HUES64 (cell line): ENCODE measurements around the gene TMTC1.

Experiments used
- H3K27ac ChIP-seq: 2 replicates; pipeline ENCODE4 v1.7.0; 2013; ENCODE audit warnings: low read depth, low read length, inconsistent platforms
- H3K27me3 ChIP-seq: 2 replicates; pipeline ENCODE4 v1.6.1; 2013; ENCODE audit warnings: mild to moderate bottlenecking, low read length; ENCODE audit not compliant: insufficient read depth
- H3K36me3 ChIP-seq: 2 replicates; pipeline ENCODE4 v1.6.1; 2013; ENCODE audit warnings: mild to moderate bottlenecking, low read length; ENCODE audit not compliant: insufficient read depth
- H3K4me1 ChIP-seq: 2 replicates; pipeline ENCODE4 v1.6.1; 2013; ENCODE audit warnings: mild to moderate bottlenecking, low read length, moderate library complexity; ENCODE audit not compliant: insufficient read depth
- H3K4me3 ChIP-seq: 2 replicates; pipeline ENCODE4 v1.5.1; 2013; ENCODE audit warnings: mild to moderate bottlenecking, low read length, moderate library complexity
- H3K9ac ChIP-seq: 2 replicates; pipeline ENCODE4 v1.6.1; 2013; ENCODE audit warnings: mild to moderate bottlenecking, low read depth, low read length
- H3K9me3 ChIP-seq: 2 replicates; pipeline ENCODE4 v1.6.1; 2013; ENCODE audit warnings: low read depth, low read length; ENCODE audit not compliant: insufficient read depth
- WGBS: fragments of 150-250, 120-280 bp; methylation state at CpG from one replicate; pipeline ENCODE4 v1.1.7; 2013; ENCODE audit warnings: missing lambda C conversion rate; 5-methylcytosine and 5-hydroxymethylcytosine counted together

The TMTC1 gene

DNA sequence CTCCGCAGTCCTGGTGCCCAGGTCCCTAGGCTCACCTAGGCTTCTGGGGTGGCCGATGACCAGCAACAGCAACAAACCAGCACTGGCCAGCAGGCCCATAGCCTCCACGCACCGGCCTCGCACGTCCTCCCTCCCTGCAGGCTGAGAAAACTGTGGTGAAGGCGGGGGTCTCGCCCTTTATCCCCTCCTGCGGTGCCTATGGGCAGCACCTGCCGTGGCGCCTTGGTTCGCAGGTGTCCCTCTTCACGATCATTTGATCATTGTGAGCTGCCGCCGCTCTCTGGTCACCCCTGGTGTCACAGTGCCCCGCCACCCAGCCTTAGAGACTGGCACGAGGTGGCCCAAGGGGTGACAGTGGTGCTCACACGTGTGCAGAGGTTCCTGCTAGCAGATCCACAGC is 286.2 kb downstream of the TMTC1 start, which contains the start of gene OVCH1:
Gene OVCH1 (minus strand): TSS at position 99 of the 400 bp plus-strand sequence. CDS start 0 bp downstream, at position 99.
- Histone ChIP-seq H3K4me3 (no peak within 1 kb of the TSS), H3K27ac (no peak within 1 kb of the TSS), H3K9me3 (no peaks in the 10 kb centered on the region), H3K27me3 (no peaks in the 10 kb centered on the region), H3K4me1 (no peaks in the 10 kb centered on the region), H3K36me3 (no peaks in the 10 kb centered on the region), H3K9ac (no peak within 1 kb of the TSS)
- 94% methylated on average over 18 of the region's 18 CpGs for WGBS

DNA sequence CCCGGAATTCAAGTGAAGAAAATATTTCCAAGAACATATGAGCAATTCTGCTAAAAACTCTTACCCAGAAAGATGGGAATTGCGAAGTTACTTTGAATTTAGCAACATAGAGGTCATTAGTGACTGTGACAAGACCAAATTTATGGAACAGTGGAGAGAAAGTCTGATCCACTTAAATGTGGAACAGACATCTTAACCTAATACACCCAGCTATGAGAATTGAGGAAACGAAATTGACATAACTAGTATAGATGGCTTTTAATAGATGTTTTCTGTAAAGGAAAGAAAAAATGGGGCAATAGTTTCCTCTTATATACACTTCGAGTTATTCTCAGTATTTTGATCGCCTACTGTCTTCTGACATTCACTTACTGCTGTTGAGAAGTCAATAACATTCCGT is 290.9 kb downstream of the TMTC1 start:
- H3K9ac ChIP-seq, result no peak overlapping the region
- WGBS, result 94% methylated on average over 5 of the region's 6 CpGs
- H3K4me1 ChIP-seq, result no peaks in the 10 kb centered on the region

DNA sequence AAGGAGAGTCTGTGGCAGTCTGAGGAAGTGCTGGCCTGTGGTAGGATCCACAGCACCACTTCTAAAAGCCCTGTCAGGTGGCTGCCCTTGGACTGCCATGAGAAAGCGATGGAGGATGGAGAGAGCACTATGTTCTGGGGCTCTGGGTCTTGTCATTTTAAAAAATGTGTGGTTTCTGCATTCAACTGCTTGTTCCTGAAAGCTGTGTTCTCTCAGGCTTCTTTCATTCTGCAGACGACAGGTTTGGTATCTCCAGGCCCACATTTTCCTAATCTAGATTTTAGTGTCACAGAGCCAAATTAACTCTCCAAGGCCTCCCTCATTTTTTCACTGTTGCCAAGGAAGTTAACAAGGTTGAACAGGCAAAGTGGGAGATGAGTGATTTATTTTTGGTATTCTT is 296.8 kb downstream of the TMTC1 start:
- Histone ChIP-seq H3K9me3 (no peaks in the 10 kb centered on the region), H3K4me1 (no peaks in the 10 kb centered on the region), H3K4me3 (no peak overlapping the region), H3K9ac (no peak overlapping the region), H3K27me3 (no peaks in the 10 kb centered on the region), H3K36me3 (no peaks in the 10 kb centered on the region), H3K27ac (no peak overlapping the region)
- 91% methylated on average over 2 of the region's 2 CpGs for WGBS

More for the DNA sequence above, 290.9 kb downstream of the TMTC1 start:
- Histone ChIP-seq H3K27me3 (no peaks in the 10 kb centered on the region), H3K27ac (no peak overlapping the region), H3K9me3 (no peaks in the 10 kb centered on the region), H3K4me3 (no peak overlapping the region), H3K36me3 (no peaks in the 10 kb centered on the region)

DNA sequence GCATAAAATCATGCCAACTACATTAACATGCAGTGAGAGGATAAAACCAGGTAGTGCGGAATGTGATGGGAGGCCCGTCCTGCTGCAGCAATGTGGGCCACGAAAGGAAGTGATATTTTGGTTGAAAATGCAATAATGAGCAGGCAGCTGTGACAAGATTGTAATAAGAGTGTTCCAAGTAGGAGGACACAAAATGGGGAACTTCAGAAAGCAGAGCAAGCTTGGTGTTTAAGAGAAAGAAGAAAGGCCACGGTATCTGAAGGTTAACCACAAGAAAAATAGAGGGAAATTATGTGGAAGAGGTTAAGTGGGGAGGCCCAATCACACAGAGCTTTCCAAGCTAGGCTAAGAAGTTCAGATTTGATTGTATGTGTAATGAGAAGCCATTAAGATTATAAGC is 320.5 kb downstream of the TMTC1 start:
- H3K9ac ChIP-seq, result no peak overlapping the region
- no peaks in the 10 kb centered on the region for H3K4me1 ChIP-seq
- H3K27ac ChIP-seq, result no peak overlapping the region
- no peaks in the 10 kb centered on the region for H3K9me3 ChIP-seq
- H3K27me3 ChIP-seq, result no peaks in the 10 kb centered on the region
- 94% methylated on average over 4 of the region's 4 CpGs for WGBS
- H3K36me3 ChIP-seq, result no peaks in the 10 kb centered on the region
- H3K4me3 ChIP-seq, result no peak overlapping the region

DNA sequence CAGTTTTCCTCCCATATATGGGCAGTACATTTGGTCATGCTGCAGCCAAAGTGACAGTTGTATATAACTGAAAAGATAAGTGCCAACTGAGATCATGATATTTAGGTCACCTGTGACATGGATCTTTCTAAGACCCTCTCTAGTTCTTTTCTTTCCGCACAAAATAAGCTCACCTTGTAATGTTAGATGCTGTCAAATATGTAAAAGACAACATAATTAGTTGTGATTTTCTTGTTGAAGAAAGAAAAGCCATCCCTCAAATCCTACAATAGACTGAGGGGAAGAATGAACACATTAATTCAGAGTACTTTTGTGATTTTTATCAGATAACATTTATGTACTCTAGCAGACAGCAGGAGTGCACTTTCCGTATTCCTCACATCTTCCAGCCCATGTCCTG is 323.7 kb downstream of the TMTC1 start:
- no peaks in the 10 kb centered on the region for H3K4me1 ChIP-seq
- H3K36me3 ChIP-seq, result no peaks in the 10 kb centered on the region
- no peak overlapping the region for H3K9ac ChIP-seq
- H3K9me3 ChIP-seq, result no peaks in the 10 kb centered on the region
- no peak overlapping the region for H3K4me3 ChIP-seq
- H3K27me3 ChIP-seq, result no peaks in the 10 kb centered on the region
- H3K27ac ChIP-seq, result no peak overlapping the region
- 94% methylated on average over 1 of the region's 2 CpGs for WGBS

DNA sequence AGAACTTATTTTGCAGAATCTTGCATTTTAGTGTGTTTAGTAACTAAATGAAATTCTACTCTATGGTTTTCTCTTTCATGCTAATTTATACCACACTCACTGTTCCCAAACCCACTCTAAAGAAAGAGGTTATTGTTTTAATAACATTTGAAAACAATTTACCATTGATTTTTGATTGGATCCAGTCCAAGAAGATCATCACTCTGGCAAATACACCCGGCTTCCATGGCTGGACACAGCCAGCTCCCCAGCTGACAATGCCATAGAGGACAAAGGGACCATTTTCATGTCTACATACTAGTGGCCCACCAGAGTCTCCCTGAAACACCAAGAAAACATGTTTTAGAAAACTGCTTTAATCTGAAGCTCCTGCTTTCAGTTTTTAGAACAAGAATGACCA is 328.7 kb downstream of the TMTC1 start:
- Histone ChIP-seq H3K27ac (no peak overlapping the region), H3K4me3 (no peak overlapping the region), H3K36me3 (no peaks in the 10 kb centered on the region), H3K4me1 (no peaks in the 10 kb centered on the region), H3K9ac (no peak overlapping the region), H3K9me3 (no peaks in the 10 kb centered on the region), H3K27me3 (no peaks in the 10 kb centered on the region)
- WGBS, result 94% methylated on average over 1 of the region's 1 CpG

DNA sequence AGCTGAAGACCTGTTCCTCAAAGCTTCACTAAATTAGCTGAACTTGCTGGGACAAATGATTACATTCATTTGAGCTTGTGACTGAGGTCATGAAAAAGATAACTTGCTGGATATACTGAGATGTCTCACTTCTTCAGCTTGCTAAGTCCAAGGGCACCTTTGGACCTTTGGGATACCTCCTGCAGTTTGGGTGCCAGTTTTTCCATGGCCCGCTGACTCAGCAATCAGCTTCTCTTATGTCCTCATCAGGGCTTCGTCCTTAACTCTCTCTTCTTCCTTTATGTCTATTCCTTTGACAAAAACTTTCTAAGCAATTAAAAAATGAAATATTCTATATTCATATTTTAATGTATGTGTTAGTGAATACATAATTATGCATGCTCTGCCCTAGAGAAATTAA is 331.9 kb downstream of the TMTC1 start:
- 85% methylated on average over 2 of the region's 2 CpGs for WGBS

More for the DNA sequence above, 331.9 kb downstream of the TMTC1 start:
- no peak overlapping the region for H3K4me3 ChIP-seq
- H3K27ac ChIP-seq, result no peak overlapping the region
- no peaks in the 10 kb centered on the region for H3K27me3 ChIP-seq
- H3K36me3 ChIP-seq, result no peaks in the 10 kb centered on the region
- no peaks in the 10 kb centered on the region for H3K4me1 ChIP-seq
- no peaks in the 10 kb centered on the region for H3K9me3 ChIP-seq
- H3K9ac ChIP-seq, result no peak overlapping the region
